Keratinocyte (primary cell): ENCODE results near the gene RTP3. TPM values are rescaled to one million over a fixed set of nuclear protein-coding genes. Genes with fewer than 3 reads are reported as not detected.

Source experiments
- DNase-seq: peaks from one replicate; pipeline ENCODE4 v3.0.0-alpha.2; 2011; ENCODE audit warnings: low read depth, missing footprints, low spot score
- FAIRE-seq: peaks from 2 replicates; lab custom pipeline; 2011; peaks lifted over from hg19 to GRCh38; lab: Jason Lieb, UNC
- H2AFZ ChIP-seq: 2 replicates; pipeline ENCODE4 v1.6.0; 2012; ENCODE audit warnings: low read length, control low read depth, inconsistent platforms; ENCODE audit not compliant: control insufficient read depth
- H3K27ac ChIP-seq: 2 replicates; pipeline ENCODE4 v1.5.1; 2011; ENCODE audit warnings: low read length; ENCODE audit not compliant: control insufficient read depth, insufficient read depth
- H3K27me3 ChIP-seq: 3 replicates; pipeline ENCODE4 v1.6.0; 2011; ENCODE audit warnings: low read length; ENCODE audit not compliant: control insufficient read depth, insufficient read depth; ENCODE audit errors: extremely low read depth
- H3K36me3 ChIP-seq, 2 experiments: 2 replicates in 1 of 2; 3 replicates in 1 of 2; pipeline ENCODE4 v1.5.1; 2011; ENCODE audit warnings: low read length in 2 of 2, mild to moderate bottlenecking in 1 of 2; ENCODE audit not compliant: control insufficient read depth in 2 of 2, insufficient read depth in 2 of 2; ENCODE audit errors: extremely low read depth in 1 of 2
- H3K4me1 ChIP-seq: 3 replicates; pipeline ENCODE4 v1.5.1; 2011; ENCODE audit warnings: low read length; ENCODE audit not compliant: control insufficient read depth, insufficient read depth; ENCODE audit errors: extremely low read depth
- H3K4me2 ChIP-seq: 3 replicates; pipeline ENCODE4 v1.6.0; 2011; ENCODE audit warnings: low read depth, low read length; ENCODE audit not compliant: control insufficient read depth, insufficient read depth; ENCODE audit errors: extremely low read depth
- H3K4me3 ChIP-seq, 3 experiments: fragments of 200-600 bp in 1 of 3; sonication (generic) in 1 of 3; 2 replicates in 2 of 3; 3 replicates in 1 of 3; pipeline ENCODE4 v1.5.1; 2011 to 2016; ENCODE audit warnings: low read length in 3 of 3, mild to moderate bottlenecking in 3 of 3, control low read depth in 2 of 3, inconsistent platforms in 1 of 3, low read depth in 1 of 3, mixed read lengths in 1 of 3, mixed run types in 1 of 3, moderate library complexity in 1 of 3; ENCODE audit not compliant: control insufficient read depth in 2 of 3, insufficient read depth in 2 of 3; ENCODE audit errors: extremely low read depth in 1 of 3
- H3K79me2 ChIP-seq: 2 replicates; pipeline ENCODE4 v1.6.0; 2012; ENCODE audit warnings: low read length; ENCODE audit not compliant: control insufficient read depth, insufficient read depth
- H3K9ac ChIP-seq: 3 replicates; pipeline ENCODE4 v1.6.0; 2011; ENCODE audit warnings: low read length; ENCODE audit not compliant: control insufficient read depth, insufficient read depth; ENCODE audit errors: extremely low read depth
- H3K9me1 ChIP-seq: 3 replicates; pipeline ENCODE4 v1.6.0; 2011; ENCODE audit warnings: low read length; ENCODE audit not compliant: control insufficient read depth, insufficient read depth; ENCODE audit errors: extremely low read depth
- H3K9me3 ChIP-seq: 2 replicates; pipeline ENCODE4 v1.5.1; 2012; ENCODE audit warnings: low read depth, low read length; ENCODE audit not compliant: control insufficient read depth
- H4K20me1 ChIP-seq: 3 replicates; pipeline ENCODE4 v1.6.0; 2011; ENCODE audit warnings: low read length; ENCODE audit not compliant: control insufficient read depth, insufficient read depth; ENCODE audit errors: extremely low read depth
- EZH2 ChIP-seq: IDR thresholded peaks from one replicate; pipeline ENCODE4 v1.6.1; 2012; ENCODE audit warnings: inconsistent platforms, mild to moderate bottlenecking, low read length, moderate library complexity
- dilution Hi-C: fragments of 300-500 bp; cut with MboI; formaldehyde crosslinking; loops from one replicate; pipeline ENCODE4 v1.7.0; 2020; ENCODE audit warnings: low sequenced_read_pairs; ENCODE audit not compliant: extremely low pct_ligation_motif_present
- polyA plus RNA-seq, 5 experiments: library from polyadenylated mRNA; depleted of rRNA in 3 of 5; stranded (reverse) in 3 of 5; stranded (forward) in 1 of 5; unstranded in 1 of 5; fragments of >200 nt; gene quantifications; 1 replicate in 1 of 5; 2 replicates in 3 of 5; 3 replicates in 1 of 5; pipeline versions ENCODE4 v1.2.1 to v1.2.3, GENCODE V29; 2011 to 2012; ENCODE audit warnings: missing spikeins in 2 of 5, low read depth in 1 of 5, low replicate concordance in 1 of 5
- TF ChIP-seq, protein P1 (sequence below), 3 experiments: IDR thresholded peaks in 1 of 3; conservative IDR thresholded peaks in 1 of 3; optimal IDR thresholded peaks in 1 of 3; 2 replicates in 2 of 3; 3 replicates in 1 of 3; pipeline versions ENCODE3 to v1.5.1; 2011; ENCODE audit warnings: low read length in 3 of 3, mild to moderate bottlenecking in 3 of 3, moderate library complexity in 2 of 3, control low read depth in 1 of 3, inconsistent platforms in 1 of 3; ENCODE audit not compliant: insufficient read depth in 2 of 3; ENCODE audit errors: extremely low read depth in 1 of 3

The RTP3 gene
- polyA plus RNA-seq, 1 donor (not counting 4 experiments of a cell fraction or from before 2014, with no cell fraction given) = not detected

DNA sequence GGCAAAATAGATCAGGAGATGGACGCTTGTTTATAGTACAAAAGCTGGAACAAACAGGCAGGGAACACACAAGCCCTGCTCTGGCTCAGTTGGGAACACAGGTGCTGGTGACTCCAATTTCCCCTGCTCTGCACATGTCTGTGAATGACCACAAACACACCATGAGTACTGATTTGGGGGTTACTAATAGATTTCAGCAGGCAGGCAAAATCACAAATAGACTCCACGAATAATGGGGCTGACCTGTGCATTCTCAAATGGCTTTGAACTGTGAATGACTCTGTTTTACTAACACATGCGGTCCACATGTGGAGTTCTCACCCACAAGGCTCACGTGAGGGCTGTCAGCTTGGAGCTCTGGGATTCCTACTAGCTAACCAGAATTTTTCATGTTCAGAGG is 3.9 kb downstream of the RTP3 start:
- no peaks in the 10 kb centered on the region for H4K20me1 ChIP-seq
- H3K9me3 ChIP-seq = no peaks in the 10 kb centered on the region
- no peaks in the 10 kb centered on the region for H3K9me1 ChIP-seq
- no peak for TF ChIP-seq EZH2
- TF ChIP-seq, protein P1, sequence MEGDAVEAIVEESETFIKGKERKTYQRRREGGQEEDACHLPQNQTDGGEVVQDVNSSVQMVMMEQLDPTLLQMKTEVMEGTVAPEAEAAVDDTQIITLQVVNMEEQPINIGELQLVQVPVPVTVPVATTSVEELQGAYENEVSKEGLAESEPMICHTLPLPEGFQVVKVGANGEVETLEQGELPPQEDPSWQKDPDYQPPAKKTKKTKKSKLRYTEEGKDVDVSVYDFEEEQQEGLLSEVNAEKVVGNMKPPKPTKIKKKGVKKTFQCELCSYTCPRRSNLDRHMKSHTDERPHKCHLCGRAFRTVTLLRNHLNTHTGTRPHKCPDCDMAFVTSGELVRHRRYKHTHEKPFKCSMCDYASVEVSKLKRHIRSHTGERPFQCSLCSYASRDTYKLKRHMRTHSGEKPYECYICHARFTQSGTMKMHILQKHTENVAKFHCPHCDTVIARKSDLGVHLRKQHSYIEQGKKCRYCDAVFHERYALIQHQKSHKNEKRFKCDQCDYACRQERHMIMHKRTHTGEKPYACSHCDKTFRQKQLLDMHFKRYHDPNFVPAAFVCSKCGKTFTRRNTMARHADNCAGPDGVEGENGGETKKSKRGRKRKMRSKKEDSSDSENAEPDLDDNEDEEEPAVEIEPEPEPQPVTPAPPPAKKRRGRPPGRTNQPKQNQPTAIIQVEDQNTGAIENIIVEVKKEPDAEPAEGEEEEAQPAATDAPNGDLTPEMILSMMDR (optimal IDR thresholded peaks at IDR 0.05 in 1 of 3, IDR thresholded peaks at IDR 0.05 in 1 of 3, conservative IDR thresholded peaks at IDR 0.05 in 1 of 3; ENCODE audit: extremely low read depth in 1 of 3, insufficient read depth in 2 of 3, low read length in 3 of 3) = no peak
- no peak overlapping the region for H3K9ac ChIP-seq
- no peaks in the 10 kb centered on the region for H3K79me2 ChIP-seq
- no peaks in the 10 kb centered on the region for H3K27me3 ChIP-seq
- H3K27ac ChIP-seq = no peak overlapping the region
- DNase-seq (no peak), FAIRE-seq (no peak)
- peaks cover 7% of the 10 kb centered on the region for H3K4me1 ChIP-seq
- no peaks in the 10 kb centered on the region for H3K36me3 ChIP-seq
- dilution Hi-C loops = no loop called here
- no peak overlapping the region for H2AFZ ChIP-seq
- no peak overlapping the region for H3K4me3 ChIP-seq
- no peak overlapping the region for H3K4me2 ChIP-seq

GRCh38 chr3:46503200-46503874 is 5.6 kb downstream of the RTP3 start:
- H3K27ac ChIP-seq = no peak overlapping the region
- no peaks in the 10 kb centered on the region for H3K9me1 ChIP-seq
- DNase-seq (no peak), FAIRE-seq (no peak)
- H3K4me2 ChIP-seq = no peak overlapping the region
- H3K36me3 ChIP-seq = no peaks in the 10 kb centered on the region
- H3K79me2 ChIP-seq = no peaks in the 10 kb centered on the region
- H3K4me1 ChIP-seq = peaks cover 7% of the 10 kb centered on the region
- dilution Hi-C loops = no loop called here
- no peak overlapping the region for H3K4me3 ChIP-seq
- H3K27me3 ChIP-seq = no peaks in the 10 kb centered on the region
- no peak overlapping the region for H3K9ac ChIP-seq
- H3K9me3 ChIP-seq = no peaks in the 10 kb centered on the region
- no peak overlapping the region for H2AFZ ChIP-seq
- TF ChIP-seq EZH2 = no peak
- TF ChIP-seq, protein P1 (optimal IDR thresholded peaks at IDR 0.05 in 1 of 3, IDR thresholded peaks at IDR 0.05 in 1 of 3, conservative IDR thresholded peaks at IDR 0.05 in 1 of 3; ENCODE audit: extremely low read depth in 1 of 3, insufficient read depth in 2 of 3, low read length in 3 of 3) = no peak
- H4K20me1 ChIP-seq = no peaks in the 10 kb centered on the region
